ENCODE results near the gene EAF1. TPM values are rescaled to one million over a fixed set of nuclear protein-coding genes. Genes with fewer than 3 reads are reported as not detected.

The EAF1 gene
- total and polyA plus RNA-seq, 2 of the 8 experiments (the other 6 are each of a cell fraction or from before 2014, with no cell fraction given) = 13.9 to 26.8 TPM

DNA sequence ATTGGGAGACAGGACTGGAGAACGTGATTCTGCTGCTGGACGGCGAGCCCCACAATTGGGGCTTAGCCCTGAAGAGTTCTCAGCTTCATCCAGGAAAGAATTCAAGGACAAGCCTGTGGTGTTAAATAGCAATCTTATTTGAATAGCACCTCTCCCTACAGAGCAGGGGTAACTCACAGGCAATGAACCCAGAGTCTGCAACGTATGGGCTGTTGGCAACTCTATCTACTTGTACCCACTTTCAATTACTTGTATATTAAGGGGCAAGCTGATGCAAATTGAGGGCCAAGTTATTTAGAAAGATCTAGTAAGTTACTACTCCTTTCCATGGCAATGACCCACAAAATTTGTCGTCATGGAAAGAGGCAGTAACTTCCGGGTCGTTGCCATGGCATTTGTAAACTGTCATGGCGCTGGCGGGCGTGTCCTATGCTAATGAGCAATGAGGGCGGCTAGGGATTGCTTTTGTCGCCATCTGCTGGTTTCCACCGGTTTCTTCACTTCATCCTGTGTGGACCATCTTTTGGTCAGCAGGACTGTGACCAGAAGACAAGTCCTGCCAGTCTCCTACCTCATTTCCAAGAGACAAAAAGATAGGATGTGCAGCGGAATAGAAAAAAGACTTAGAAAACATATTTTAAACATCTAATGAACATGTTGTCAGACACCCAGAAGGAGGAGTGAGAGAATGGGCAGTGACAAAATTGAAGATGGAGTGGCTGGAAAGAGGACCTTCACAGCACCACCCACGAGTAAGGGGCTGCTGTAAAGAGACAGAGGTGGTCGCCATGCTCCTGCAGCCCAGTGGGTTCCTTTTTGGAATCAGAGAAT is 49.2 kb upstream of the EAF1 start (continued):
- peak; percentile 91 for TF ChIP-seq CREB1 (IDR thresholded peaks at IDR 0.05)
- TF ChIP-seq NANOG (IDR thresholded peaks at IDR 0.05; ENCODE audit: insufficient read depth, low read depth, low read length, poor library complexity, severe bottlenecking) = no peak
- no peak for TF ChIP-seq SIRT6 (IDR thresholded peaks at IDR 0.05; ENCODE audit: low read length)
- TF ChIP-seq KDM1A (IDR thresholded peaks at IDR 0.05; ENCODE audit: borderline replicate concordance, low read length) = peak; percentile 18; the same call in 1 of the 2 replicates
- TF ChIP-seq CTBP2 (IDR thresholded peaks at IDR 0.05; ENCODE audit: borderline replicate concordance, insufficient read depth, insufficient read length, low read length) = no peak
- no peak for TF ChIP-seq NRF1 (IDR thresholded peaks at IDR 0.05; ENCODE audit: low read depth, low read length)
- TF ChIP-seq SP4 (IDR thresholded peaks at IDR 0.05; ENCODE audit: low read length) = no peak
- TF ChIP-seq SIX5 (IDR thresholded peaks at IDR 0.05; ENCODE audit: low read depth, low read length) = no peak
- peak; percentile 59 for TF ChIP-seq SAP30 (IDR thresholded peaks at IDR 0.05; ENCODE audit: insufficient read depth, insufficient replicate concordance, low read length)
- peak; percentile 85 to 98; a peak in 2 of 4 replicates for TF ChIP-seq SIN3A (conservative IDR thresholded peaks at IDR 0.05 in 1 of 2, IDR thresholded peaks at IDR 0.05 in 1 of 2; ENCODE audit: low read depth in 1 of 2, low read length in 2 of 2)
- TF ChIP-seq CHD2 (IDR thresholded peaks at IDR 0.05; ENCODE audit: low read length) = peak; percentile 87
- no peak for TF ChIP-seq RXRA (IDR thresholded peaks at IDR 0.05; ENCODE audit: insufficient read depth, low read depth, low read length)
- no peak for TF ChIP-seq BACH1 (IDR thresholded peaks at IDR 0.05; ENCODE audit: low read length)
- TF ChIP-seq CEBPB (IDR thresholded peaks at IDR 0.05; ENCODE audit: low read depth, low read length) = no peak
- peak; percentile 70; the same call in 1 of the 2 replicates for TF ChIP-seq SP1 (IDR thresholded peaks at IDR 0.05; ENCODE audit: low read depth, low read length)
- no peak for TF ChIP-seq POLR2AphosphoS5 (IDR thresholded peaks at IDR 0.05; ENCODE audit: low read depth, low read length)
- TF ChIP-seq, protein P1, sequence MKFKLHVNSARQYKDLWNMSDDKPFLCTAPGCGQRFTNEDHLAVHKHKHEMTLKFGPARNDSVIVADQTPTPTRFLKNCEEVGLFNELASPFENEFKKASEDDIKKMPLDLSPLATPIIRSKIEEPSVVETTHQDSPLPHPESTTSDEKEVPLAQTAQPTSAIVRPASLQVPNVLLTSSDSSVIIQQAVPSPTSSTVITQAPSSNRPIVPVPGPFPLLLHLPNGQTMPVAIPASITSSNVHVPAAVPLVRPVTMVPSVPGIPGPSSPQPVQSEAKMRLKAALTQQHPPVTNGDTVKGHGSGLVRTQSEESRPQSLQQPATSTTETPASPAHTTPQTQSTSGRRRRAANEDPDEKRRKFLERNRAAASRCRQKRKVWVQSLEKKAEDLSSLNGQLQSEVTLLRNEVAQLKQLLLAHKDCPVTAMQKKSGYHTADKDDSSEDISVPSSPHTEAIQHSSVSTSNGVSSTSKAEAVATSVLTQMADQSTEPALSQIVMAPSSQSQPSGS (IDR thresholded peaks at IDR 0.05; ENCODE audit: low read length) = peak; percentile 92
- TF ChIP-seq TCF12 (IDR thresholded peaks at IDR 0.05; ENCODE audit: low read depth, low read length) = no peak
- TF ChIP-seq EP300 (IDR thresholded peaks at IDR 0.05; ENCODE audit: borderline replicate concordance in 1 of 2, low read depth in 2 of 2, low read length in 2 of 2) = peak in 1 of 2 experiments; percentile 59; a peak in 1 of 3 replicates
- no peak for TF ChIP-seq JUN (IDR thresholded peaks at IDR 0.05; ENCODE audit: low read depth, low read length)
- TF ChIP-seq SRF (IDR thresholded peaks at IDR 0.05; ENCODE audit: low read depth, low read length) = peak; percentile 21; the same call in 1 of the 2 replicates

Measured in H1 (cell line).